Measurements from ENCODE around the gene SCGB1D1.

Gene SCGB1D1

DNA sequence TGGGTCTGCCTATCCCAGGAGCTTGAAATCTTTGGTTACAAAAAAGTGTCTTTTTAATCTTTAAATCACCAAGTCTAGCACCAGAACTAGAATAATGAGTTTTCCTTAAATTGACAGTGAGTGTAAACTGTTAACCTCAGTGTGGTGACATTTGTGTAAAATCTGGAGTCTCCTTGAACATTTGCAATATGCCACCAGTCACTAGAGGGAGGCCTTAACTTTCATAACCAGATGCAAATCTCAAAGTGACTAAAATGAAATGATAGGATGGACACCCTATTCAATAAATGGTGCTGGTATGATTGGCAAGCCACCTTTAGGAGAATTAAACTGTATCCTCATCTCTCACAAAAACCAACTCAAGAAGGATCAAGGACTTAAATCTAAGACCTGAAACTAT lies 43.7 kb downstream of the SCGB1D1 start:
- no peak for DNase-seq (ENCODE audit: low read depth in 2 of 2)

DNA sequence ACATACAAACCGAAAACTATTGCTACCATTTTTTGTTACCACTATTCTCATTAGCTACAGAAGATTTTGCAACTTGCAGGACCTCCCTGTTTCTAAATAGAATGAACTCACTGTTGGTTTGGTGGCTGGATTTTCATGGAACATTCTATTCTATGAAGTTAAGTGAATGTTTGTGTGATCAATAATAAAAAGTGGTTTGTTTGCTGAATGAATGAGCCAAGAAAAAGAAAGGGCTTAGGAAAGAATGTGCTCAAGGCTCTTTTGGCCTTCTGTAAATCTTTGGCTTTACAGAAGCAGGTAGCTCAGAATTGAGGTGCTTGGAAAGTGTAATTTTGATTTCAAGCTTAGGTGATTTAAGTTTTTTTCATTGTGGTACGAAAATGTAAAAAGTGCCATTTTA lies 46.2 kb downstream of the SCGB1D1 start:
- DNase-seq (ENCODE audit: low read depth in 2 of 2), result no peak

DNA sequence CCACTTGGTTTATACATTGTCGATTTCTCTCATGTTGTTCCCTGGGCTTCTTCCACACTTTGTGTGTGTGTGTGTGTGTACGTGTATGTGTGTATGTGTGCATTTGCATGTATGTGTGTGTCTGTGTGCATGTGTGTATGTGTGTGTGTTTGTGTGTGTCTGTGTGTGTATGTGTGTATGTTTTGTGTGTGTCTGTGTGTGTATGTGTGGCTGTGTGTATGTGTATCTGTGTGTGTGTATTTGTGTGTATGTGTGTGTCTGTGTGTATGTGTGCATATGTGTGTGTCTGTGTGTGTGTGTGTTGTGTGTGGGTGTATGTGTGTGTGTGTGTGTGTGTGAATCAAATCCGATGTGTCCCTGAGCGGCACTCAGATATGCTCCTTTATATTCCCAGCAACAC lies 47.5 kb downstream of the SCGB1D1 start:
- DNase-seq (ENCODE audit: low read depth in 2 of 2), result no peak

DNA sequence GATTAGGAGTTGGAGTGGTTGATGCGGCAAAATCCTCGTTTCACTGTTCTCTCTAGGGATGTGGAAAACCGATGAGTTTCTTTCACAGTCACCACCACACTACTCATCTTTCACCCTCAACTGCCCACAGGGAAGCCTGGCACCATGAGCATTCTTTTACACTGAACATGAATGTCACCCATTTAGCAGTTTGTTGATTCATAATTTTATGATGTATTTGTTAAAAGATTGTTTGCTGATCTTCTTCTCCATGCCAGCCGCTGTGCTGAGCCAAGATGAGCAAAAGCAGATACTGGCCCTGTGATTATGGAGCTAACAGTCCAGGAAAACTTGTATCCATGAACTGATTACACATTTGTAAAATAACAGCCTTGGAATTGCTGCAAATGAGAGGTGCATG lies 48.1 kb downstream of the SCGB1D1 start:
- no peak for DNase-seq (ENCODE audit: low read depth in 2 of 2)

DNA sequence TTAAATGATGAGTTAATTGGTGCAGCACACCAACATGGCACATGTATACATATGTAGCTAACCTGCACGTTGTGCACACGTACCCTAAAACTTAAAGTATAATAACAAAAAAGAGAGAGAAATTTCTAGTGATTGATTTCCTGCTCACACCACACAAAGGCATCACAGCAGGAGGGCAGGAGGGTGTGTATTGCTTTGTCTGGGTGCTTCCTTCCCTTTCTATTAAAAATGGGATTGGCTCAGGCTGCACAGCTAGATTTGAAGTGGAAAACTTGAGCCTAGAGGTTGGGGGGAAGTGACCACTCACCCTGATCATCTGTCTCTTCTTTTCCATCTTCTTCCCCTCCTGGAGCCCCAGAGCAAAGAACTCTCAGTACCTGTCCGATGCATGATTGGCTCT lies 51.1 kb downstream of the SCGB1D1 start:
- DNase-seq (ENCODE audit: low read depth in 2 of 2), result no peak

DNA sequence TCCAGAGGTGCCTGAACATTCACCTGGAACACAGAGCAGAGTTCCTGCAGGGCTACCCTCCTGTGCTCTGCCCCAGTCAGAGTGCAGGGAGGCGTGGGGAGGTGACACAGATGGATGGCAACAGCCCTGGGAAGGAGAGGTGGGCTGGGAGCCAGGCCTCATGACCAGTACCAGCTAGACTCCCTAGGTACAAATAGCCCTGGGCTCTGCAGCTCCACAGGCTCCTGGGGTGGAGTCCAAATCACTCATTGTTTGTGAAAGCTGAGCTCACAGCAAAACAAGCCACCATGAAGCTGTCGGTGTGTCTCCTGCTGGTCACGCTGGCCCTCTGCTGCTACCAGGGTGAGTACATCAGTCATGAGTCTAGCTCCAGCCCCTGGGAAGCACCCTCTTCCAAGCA lies 52.0 kb downstream of the SCGB1D1 start, which contains the start of gene SCGB1D2:
Gene SCGB1D2, plus strand, starts transcription at position 219 of the 400 bp plus-strand sequence. Its CDS starts 69 bp downstream, at position 288.
- no peak for DNase-seq (ENCODE audit: low read depth in 2 of 2)

Data from activated CD4-positive, alpha-beta T cell treated with anti-CD3 and anti-CD28 coated beads for 24 hours (primary cell).